Endothelial cell (in vitro differentiated cells): ENCODE data around the gene KCNAB2. TPM values are rescaled to one million over a fixed set of nuclear protein-coding genes. Genes with fewer than 3 reads are reported as not detected.

Source experiments
- DNase-seq: peaks from one replicate; pipeline ENCODE4 v3.0.0; 2021; ENCODE audit warnings: low spot score
- H3K27ac Mint-ChIP-seq: one replicate; pipeline ENCODE4 v1.8.0; 2021; ENCODE audit warnings: mixed read lengths, inconsistent platforms; ENCODE audit not compliant: unreplicated experiment
- H3K27me3 Mint-ChIP-seq: one replicate; pipeline ENCODE4 v1.8.0; 2021; ENCODE audit warnings: mild to moderate bottlenecking, moderate library complexity, mixed read lengths, inconsistent platforms; ENCODE audit not compliant: unreplicated experiment
- H3K36me3 Mint-ChIP-seq: one replicate; pipeline ENCODE4 v1.8.0; 2021; ENCODE audit warnings: mild to moderate bottlenecking, low read depth, mixed read lengths, inconsistent platforms; ENCODE audit not compliant: unreplicated experiment
- H3K4me1 Mint-ChIP-seq: one replicate; pipeline ENCODE4 v1.8.0; 2021; ENCODE audit warnings: mild to moderate bottlenecking, mixed read lengths, inconsistent platforms; ENCODE audit not compliant: unreplicated experiment
- H3K4me3 Mint-ChIP-seq: one replicate; pipeline ENCODE4 v1.8.0; 2021; ENCODE audit warnings: mild to moderate bottlenecking, mixed read lengths, inconsistent platforms; ENCODE audit not compliant: unreplicated experiment
- H3K9me3 Mint-ChIP-seq: one replicate; pipeline ENCODE4 v1.8.0; 2021; ENCODE audit warnings: mixed read lengths, inconsistent platforms; ENCODE audit not compliant: unreplicated experiment
- total RNA-seq: library from RNA; stranded (reverse); fragmentation: NEBNext Ultra II Directional; extraction: Animal tissue kit (Norgen Biotek cat#: 25700); gene quantifications from one replicate; pipeline ENCODE4 v1.2.1, GENCODE V29; 2021; ENCODE audit not compliant: unreplicated experiment
- TF ChIP-seq, protein P1 (sequence below): fragments of 200-600 bp; sonication (generic); IDR thresholded peaks from one replicate; pipeline ENCODE4 v1.5.0; 2021; ENCODE audit warnings: antibody characterized with exemption; ENCODE audit not compliant: unreplicated experiment

Gene KCNAB2
- total RNA-seq, 1 donor from 2014 or later, result 4.1 TPM

DNA sequence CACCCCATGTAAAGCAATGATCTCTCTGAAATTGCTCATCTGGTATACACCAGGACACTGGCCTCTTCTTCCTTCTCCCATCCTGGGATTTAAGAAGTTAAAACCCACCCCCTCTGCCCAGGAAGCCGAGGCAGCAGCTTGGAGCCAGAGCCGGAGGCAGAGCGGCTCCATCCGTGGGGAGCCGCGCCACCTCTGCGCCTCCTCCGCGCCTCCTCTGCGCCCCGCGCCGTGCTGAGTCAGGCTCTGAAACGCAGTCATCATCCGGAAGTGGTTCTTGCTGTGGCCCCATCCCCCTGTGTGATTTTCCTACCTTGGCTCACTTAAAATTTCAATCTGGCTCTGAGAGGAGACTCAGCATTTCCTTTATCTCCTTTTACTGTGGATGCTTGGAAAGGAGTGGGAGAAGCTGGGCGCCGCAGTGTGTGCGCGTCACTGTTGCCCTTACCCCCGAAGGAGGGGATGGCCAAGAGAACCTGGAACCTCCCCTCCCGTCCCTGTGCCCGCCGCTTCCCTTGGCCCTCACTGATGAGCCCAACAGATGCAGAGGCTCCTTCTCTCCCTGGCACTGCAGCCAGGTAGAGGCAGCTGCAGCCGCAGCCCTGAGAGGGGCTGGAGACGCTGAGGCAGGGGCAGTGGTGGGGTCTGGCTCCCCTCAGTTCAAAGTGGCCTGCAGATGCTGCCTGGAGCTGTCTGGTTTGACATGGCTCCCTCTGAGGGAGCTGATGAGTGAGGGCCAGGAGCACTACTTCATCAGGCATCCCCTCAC lies 38.2 kb upstream of the KCNAB2 start:
- Mint-ChIP-seq H3K9me3 (no peaks in the 10 kb centered on the region), H3K4me1 (no peaks in the 10 kb centered on the region), H3K4me3 (no peak overlapping the region), H3K27ac (no peak overlapping the region), H3K36me3 (no peaks in the 10 kb centered on the region), H3K27me3 (peaks cover 12% of the 10 kb centered on the region)
- TF ChIP-seq, protein P1, sequence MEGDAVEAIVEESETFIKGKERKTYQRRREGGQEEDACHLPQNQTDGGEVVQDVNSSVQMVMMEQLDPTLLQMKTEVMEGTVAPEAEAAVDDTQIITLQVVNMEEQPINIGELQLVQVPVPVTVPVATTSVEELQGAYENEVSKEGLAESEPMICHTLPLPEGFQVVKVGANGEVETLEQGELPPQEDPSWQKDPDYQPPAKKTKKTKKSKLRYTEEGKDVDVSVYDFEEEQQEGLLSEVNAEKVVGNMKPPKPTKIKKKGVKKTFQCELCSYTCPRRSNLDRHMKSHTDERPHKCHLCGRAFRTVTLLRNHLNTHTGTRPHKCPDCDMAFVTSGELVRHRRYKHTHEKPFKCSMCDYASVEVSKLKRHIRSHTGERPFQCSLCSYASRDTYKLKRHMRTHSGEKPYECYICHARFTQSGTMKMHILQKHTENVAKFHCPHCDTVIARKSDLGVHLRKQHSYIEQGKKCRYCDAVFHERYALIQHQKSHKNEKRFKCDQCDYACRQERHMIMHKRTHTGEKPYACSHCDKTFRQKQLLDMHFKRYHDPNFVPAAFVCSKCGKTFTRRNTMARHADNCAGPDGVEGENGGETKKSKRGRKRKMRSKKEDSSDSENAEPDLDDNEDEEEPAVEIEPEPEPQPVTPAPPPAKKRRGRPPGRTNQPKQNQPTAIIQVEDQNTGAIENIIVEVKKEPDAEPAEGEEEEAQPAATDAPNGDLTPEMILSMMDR, result no peak
- no peak for DNase-seq

DNA sequence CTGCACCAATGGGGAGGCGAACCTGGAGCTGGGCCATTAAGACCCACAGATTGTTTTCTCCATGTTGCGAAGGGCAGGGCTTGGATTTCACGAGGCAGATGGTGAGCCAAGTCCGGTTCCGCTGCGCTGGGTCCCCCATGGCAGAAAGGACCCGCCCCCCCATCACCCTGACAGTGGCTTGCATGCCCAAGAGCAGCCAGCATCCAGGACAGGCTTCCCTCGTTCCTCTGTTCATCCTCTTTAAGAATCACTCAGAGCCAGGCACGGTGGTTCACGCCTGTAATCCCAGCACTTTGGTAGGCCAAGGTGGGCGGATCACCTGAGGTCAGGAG lies 37.6 kb upstream of the KCNAB2 start:
- H3K4me3 Mint-ChIP-seq, result no peak overlapping the region
- H3K36me3 Mint-ChIP-seq, result no peaks in the 10 kb centered on the region
- H3K4me1 Mint-ChIP-seq, result no peaks in the 10 kb centered on the region
- H3K9me3 Mint-ChIP-seq, result no peaks in the 10 kb centered on the region
- no peak overlapping the region for H3K27ac Mint-ChIP-seq
- TF ChIP-seq, protein P1, result no peak
- H3K27me3 Mint-ChIP-seq, result peaks cover 12% of the 10 kb centered on the region
- DNase-seq, result no peak

DNA sequence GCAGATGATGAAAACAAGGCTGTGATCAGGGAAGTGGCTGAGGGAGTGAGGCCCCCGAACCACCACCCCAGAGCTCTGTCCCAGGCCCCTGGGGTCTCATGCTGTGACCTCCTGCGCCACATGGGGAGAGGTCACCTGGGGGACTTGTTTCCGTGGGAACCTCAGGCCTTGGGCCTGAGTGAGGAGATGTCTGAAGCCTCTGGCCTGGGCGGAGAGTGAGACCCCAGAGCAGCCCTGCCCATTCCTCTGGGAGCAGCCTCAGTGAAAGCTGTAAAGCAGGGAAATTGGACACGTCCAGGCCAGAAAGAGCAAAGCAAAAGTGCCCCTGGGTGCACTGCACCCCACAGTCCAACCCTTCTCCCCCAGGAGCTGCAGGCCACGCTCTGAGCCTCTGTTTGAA lies 37.0 kb upstream of the KCNAB2 start:
- no peaks in the 10 kb centered on the region for H3K9me3 Mint-ChIP-seq
- no peak for DNase-seq
- TF ChIP-seq, protein P1, result no peak
- no peak overlapping the region for H3K4me3 Mint-ChIP-seq
- peaks cover 8% of the 10 kb centered on the region for H3K27me3 Mint-ChIP-seq
- H3K36me3 Mint-ChIP-seq, result no peaks in the 10 kb centered on the region
- H3K27ac Mint-ChIP-seq, result no peak overlapping the region
- no peaks in the 10 kb centered on the region for H3K4me1 Mint-ChIP-seq

DNA sequence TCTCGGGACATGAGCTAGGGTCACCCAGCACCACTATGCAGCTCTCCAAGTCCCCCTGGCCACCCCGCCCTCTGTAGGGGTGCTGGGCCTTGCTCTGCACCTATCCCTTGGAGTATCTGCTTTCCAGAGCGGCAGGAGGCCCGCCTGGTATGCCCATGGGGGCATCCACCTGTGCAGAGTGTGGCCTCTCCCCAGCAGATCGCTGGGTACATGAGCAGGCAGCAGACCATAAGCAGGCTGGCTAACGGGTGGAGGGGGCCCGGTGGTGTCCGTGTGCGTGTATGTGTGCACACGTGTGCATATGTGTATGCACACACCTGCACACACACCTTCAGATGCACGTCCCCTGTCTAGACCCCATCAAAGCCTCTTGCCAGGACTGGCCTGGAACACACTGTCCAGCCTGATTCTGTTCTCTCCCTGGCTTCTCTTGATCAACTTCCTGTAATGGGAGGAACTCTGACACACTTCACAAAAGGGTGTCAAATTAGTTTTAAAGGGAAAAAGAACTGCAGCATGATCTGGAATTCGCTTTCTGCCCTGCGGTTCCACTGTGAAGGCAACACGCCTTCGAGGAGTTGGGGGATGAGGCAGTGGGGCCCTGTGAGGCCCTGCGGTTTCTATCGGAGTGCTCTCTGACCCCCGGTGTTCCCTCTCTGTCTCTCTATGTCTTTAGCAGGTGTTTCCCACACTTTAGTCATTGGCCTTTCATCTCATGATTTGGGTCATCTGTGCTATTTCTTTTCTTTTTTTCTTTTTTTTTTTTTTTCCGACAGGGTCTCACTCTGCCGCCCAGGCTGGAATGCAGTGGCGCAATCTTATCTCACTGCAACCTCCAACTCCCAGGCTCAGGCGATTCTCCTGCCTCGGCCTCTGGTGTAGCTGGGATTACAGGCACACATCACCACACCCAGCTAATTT lies 36.3 kb upstream of the KCNAB2 start:
- Mint-ChIP-seq H3K36me3 (no peaks in the 10 kb centered on the region), H3K27ac (no peak overlapping the region), H3K4me3 (no peak overlapping the region), H3K27me3 (peaks cover 8% of the 10 kb centered on the region), H3K9me3 (no peaks in the 10 kb centered on the region), H3K4me1 (no peaks in the 10 kb centered on the region)
- no peak for DNase-seq
- TF ChIP-seq, protein P1, result no peak

DNA sequence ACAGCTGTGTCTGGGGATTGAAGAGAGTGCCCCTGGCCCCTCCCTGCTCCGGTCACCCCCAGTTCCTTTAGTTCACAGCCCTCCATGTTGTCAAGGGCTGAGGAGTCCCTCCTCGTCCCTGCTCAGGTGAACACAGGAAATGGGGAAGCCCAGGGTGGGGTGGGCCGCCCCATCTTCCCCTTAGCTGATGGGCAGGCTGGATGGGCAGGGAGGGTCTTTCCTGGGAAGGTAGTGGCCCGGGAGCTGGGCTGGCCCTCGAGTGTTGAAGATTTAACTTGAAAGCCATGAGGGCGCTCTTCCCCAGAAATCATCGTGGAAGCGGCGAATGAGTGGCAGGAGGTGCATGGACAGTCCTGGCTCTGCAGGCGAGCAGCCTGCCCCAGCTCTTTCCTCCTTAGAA lies 35.1 kb upstream of the KCNAB2 start:
- Mint-ChIP-seq H3K36me3 (no peaks in the 10 kb centered on the region), H3K27ac (no peak overlapping the region)
- DNase-seq, result no peak

More for the DNA sequence above, 35.1 kb upstream of the KCNAB2 start:
- Mint-ChIP-seq H3K4me1 (no peaks in the 10 kb centered on the region), H3K9me3 (no peaks in the 10 kb centered on the region), H3K27me3 (peaks cover 8% of the 10 kb centered on the region), H3K4me3 (no peak overlapping the region)
- TF ChIP-seq, protein P1, result no peak
